Transverse colon (tissue), 4 donors: Measurements from ENCODE around the gene ITGBL1. TPM values are rescaled to one million over a fixed set of nuclear protein-coding genes. Genes with fewer than 3 reads are reported as not detected.

ENCODE experiments used
- DNase-seq: peaks from one replicate; pipeline ENCODE4 v3.0.0-alpha.2; 2019
- H3K27ac ChIP-seq, 4 donors: fragments of 200-600 bp; sonication (generic); 2 replicates each; pipeline ENCODE4 v1.5.1; 2016 to 2018; ENCODE audit warnings: inconsistent platforms in 4 of 4
- H3K27me3 ChIP-seq: fragments of 200-600 bp; sonication (generic); 2 replicates; pipeline ENCODE4 v1.5.1; 2017; ENCODE audit warnings: inconsistent platforms
- H3K36me3 ChIP-seq, 4 donors: fragments of 200-600 bp; sonication (generic); 2 replicates each; pipeline ENCODE4 v1.5.1; 2017 to 2019; ENCODE audit warnings: inconsistent platforms in 4 of 4
- H3K4me1 ChIP-seq, 4 donors: fragments of 200-600 bp; sonication (generic); 2 replicates each; pipeline ENCODE4 v1.5.1; 2017 to 2020; ENCODE audit warnings: inconsistent platforms in 4 of 4
- H3K4me3 ChIP-seq, 4 donors: fragments of 200-600 bp; sonication (generic); 1 replicate in 1 of 4; 2 replicates in 3 of 4; pipeline versions ENCODE4 v1.5.1 to v1.6.1; 2017 to 2019; ENCODE audit warnings: inconsistent platforms in 4 of 4
- H3K9me3 ChIP-seq, 2 donors: fragments of 200-600 bp; sonication (generic); 2 replicates each; pipeline ENCODE4 v1.5.1; 2017 to 2019; ENCODE audit warnings: inconsistent platforms in 2 of 2
- EP300 ChIP-seq: sonication (generic); formaldehyde crosslinking; IDR thresholded peaks from one replicate; pipeline ENCODE4 v1.6.1; 2017; ENCODE audit warnings: antibody characterized with exemption, low read depth
- POLR2A ChIP-seq: fragments of 450-650 bp; IDR thresholded peaks from one replicate; pipeline ENCODE4 v1.6.1; 2016; ENCODE audit warnings: antibody characterized with exemption, mild to moderate bottlenecking, moderate library complexity
- POLR2AphosphoS5 ChIP-seq, 3 donors: sonication (generic); formaldehyde crosslinking; IDR thresholded peaks; one replicate each; pipeline ENCODE4 v1.6.1; 2016; ENCODE audit warnings: antibody characterized with exemption in 3 of 3
- WGBS, 2 donors: methylation state at CpG; one replicate each; pipeline ENCODE4 v1.1.5; 2018; ENCODE audit warnings: low coverage in 1 of 2; 5-methylcytosine and 5-hydroxymethylcytosine counted together
- in situ Hi-C, 4 donors: fragments of 200-750 bp; cut with MboI; loops; one replicate each; pipeline versions ENCODE4 v1.15.0 to v1.15.1; 2017; ENCODE audit warnings: low sequenced_read_pairs in 3 of 4, low pct_ligation_motif_present in 1 of 4, low pct_unique_long_range_greater_than_20kb in 1 of 4
- intact Hi-C: fragments of 100-400 bp; cut with DNase I; formaldehyde crosslinking; loops from one replicate; pipeline ENCODE4 v1.15.1; 2023; ENCODE audit warnings: low total_unique reads
- total RNA-seq, 4 donors: library from RNA; depleted of rRNA; stranded (reverse); fragments of >200 nt; gene quantifications; one replicate each; pipeline ENCODE4 v1.1.0, GENCODE V29; 2016
- TF ChIP-seq, protein P1 (sequence below), 5 experiments: fragments of 200-600 bp in 3 of 5; fragments of 450-650 bp in 2 of 5; sonication (generic) in 3 of 5; IDR thresholded peaks; 1 replicate in 2 of 5; 2 replicates in 3 of 5; pipeline ENCODE4 v1.5.1; 2016 to 2017; ENCODE audit warnings: antibody characterized with exemption in 5 of 5, inconsistent platforms in 3 of 5, mild to moderate bottlenecking in 2 of 5, moderate library complexity in 1 of 5

ITGBL1 gene
- total RNA-seq = under 1 TPM in 3 of 4 donors, not detected in 1; 0.48 to 0.80 (median 0.68) TPM

DNA sequence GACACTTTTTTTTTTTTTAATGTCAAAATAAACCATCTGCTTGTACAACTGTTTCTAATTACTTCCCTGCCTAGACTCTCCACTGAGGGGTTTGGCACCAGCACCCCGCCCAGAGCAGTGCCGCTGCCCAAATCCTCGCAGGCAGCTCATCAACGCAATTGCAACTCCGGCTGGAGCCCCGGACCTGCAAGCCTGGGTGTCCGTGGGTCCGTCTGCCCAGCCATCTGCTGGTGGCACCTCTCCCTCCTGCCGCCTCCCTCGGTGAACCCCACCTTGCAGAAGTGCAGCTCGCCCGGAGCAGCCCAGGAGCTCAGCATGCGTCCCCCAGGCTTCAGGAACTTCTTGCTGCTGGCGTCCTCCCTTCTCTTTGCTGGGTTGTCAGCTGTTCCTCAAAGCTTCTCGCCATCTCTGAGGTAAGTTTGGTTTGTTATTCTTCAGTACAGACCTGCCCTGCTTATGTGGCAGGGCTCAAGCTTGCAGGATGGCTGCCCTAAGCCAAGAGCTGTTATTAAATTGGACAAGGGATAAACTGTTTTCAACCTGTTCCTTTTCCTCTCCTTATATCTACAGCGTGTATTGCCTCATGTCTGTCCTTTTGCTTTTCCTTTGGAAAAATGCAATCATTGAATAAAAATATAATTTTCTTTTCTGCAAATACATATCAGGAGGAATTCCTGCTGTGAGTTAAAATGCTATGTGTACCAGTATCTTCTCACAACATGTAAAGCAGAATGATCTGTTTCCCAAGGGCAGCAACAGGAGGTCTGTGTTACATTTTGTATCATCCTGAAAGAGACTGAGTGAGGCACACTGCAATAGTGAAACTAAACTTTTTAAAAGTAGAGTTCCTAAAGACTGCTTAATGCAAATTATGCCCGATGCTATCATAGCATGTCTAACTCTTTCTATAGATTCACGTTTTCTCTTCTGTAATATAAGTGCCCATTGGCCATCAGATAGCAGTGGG is at the start of gene ITGBL1:
ITGBL1 (plus strand) TSS at position 157 of the 967 bp plus-strand sequence; CDS start at position 316, 159 bp downstream.
- in situ Hi-C loops = no loop called here
- no peak within 1 kb of the TSS for H3K27ac ChIP-seq
- TF ChIP-seq POLR2A (no peak), EP300 (no peak), POLR2AphosphoS5 (IDR thresholded peaks at IDR 0.05) (no peak)
- TF ChIP-seq, protein P1, sequence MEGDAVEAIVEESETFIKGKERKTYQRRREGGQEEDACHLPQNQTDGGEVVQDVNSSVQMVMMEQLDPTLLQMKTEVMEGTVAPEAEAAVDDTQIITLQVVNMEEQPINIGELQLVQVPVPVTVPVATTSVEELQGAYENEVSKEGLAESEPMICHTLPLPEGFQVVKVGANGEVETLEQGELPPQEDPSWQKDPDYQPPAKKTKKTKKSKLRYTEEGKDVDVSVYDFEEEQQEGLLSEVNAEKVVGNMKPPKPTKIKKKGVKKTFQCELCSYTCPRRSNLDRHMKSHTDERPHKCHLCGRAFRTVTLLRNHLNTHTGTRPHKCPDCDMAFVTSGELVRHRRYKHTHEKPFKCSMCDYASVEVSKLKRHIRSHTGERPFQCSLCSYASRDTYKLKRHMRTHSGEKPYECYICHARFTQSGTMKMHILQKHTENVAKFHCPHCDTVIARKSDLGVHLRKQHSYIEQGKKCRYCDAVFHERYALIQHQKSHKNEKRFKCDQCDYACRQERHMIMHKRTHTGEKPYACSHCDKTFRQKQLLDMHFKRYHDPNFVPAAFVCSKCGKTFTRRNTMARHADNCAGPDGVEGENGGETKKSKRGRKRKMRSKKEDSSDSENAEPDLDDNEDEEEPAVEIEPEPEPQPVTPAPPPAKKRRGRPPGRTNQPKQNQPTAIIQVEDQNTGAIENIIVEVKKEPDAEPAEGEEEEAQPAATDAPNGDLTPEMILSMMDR (IDR thresholded peaks at IDR 0.05) = no peak
- peak within 1 kb of the TSS in 3 of 4 donors; percentile 12 to 41 (median 30) for H3K4me3 ChIP-seq
- H3K9me3 ChIP-seq = no peaks in the 10 kb centered on the region
- intact Hi-C loops = no loop called here
- no peaks in the 10 kb centered on the region for H3K36me3 ChIP-seq
- WGBS, 2 donors = 11 to 69% methylated on average over 6 to 18 of the region's 18 CpGs
- DNase-seq = no peak
- H3K27me3 ChIP-seq = peaks cover 5% of the 10 kb centered on the region
- H3K4me1 ChIP-seq = peaks cover 0 to 8% (median 0%) of the 10 kb centered on the region in 4 donors

DNA sequence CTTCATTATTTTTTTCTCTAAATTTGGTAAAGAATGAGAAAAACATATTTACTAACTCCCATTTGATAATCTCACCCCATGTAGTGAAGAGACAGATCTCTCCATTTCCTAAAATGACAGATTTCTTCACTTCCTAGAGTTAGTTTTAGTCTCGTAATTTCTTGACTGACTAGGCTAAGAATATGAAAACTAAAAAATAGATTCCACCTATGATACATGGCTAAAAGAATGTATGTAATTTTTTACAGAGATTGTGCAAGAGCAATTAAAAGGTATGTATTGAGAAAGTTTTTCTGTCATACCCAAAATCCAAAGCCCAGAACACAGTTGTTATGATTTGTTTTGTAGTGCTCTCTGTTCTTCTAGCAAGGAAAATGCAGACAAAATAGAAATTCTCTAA is 45.7 kb upstream of the ITGBL1 start:
- in situ Hi-C loops = no loop called here
- TF ChIP-seq POLR2AphosphoS5 (IDR thresholded peaks at IDR 0.05) (no peak), POLR2A (no peak), EP300 (no peak)
- TF ChIP-seq, protein P1 (IDR thresholded peaks at IDR 0.05) = no peak
- H3K27ac ChIP-seq = no peak overlapping the region
- no peak for DNase-seq
- H3K9me3 ChIP-seq = no peaks in the 10 kb centered on the region
- WGBS, 2 donors = 55 to 63% methylated on average over 1 of the region's 1 CpG
- intact Hi-C loops = no loop called here
- no peaks in the 10 kb centered on the region for H3K4me1 ChIP-seq
- H3K4me3 ChIP-seq = no peak overlapping the region
- H3K36me3 ChIP-seq = no peaks in the 10 kb centered on the region
- no peaks in the 10 kb centered on the region for H3K27me3 ChIP-seq

DNA sequence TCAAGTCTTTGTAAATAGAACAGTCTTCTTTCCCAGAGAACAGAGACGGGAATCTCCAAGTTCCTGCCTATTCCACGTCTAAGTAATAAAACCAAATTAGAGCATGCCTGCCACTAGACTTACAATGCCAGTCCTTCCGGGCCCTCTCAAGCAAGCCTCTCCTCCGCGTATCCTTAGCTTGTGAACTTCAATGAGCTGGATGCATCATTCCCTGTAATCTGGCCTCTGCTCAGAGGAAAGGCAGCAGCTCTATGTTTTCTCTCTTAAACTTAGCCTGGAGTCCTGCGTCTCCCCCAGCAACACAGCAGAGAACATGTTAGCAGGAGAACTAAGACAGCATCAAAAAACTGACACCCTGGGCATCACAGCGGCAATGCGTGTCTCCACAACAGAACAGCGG is 44.3 kb upstream of the ITGBL1 start:
- intact Hi-C loops (no loop called here), in situ Hi-C loops (no loop called here)
- 53 to 71% methylated on average over 5 to 9 of the region's 9 CpGs for WGBS, 2 donors
- no peaks in the 10 kb centered on the region for H3K4me1 ChIP-seq
- H3K27me3 ChIP-seq = no peaks in the 10 kb centered on the region
- no peak for DNase-seq
- no peak overlapping the region for H3K4me3 ChIP-seq
- no peaks in the 10 kb centered on the region for H3K9me3 ChIP-seq
- H3K27ac ChIP-seq = no peak overlapping the region
- H3K36me3 ChIP-seq = no peaks in the 10 kb centered on the region
- TF ChIP-seq POLR2AphosphoS5 (IDR thresholded peaks at IDR 0.05) (no peak), POLR2A (no peak), EP300 (no peak)
- TF ChIP-seq, protein P1 (IDR thresholded peaks at IDR 0.05) = no peak

- H3K27ac ChIP-seq = no peak overlapping the region
- H3K36me3 ChIP-seq = no peaks in the 10 kb centered on the region
- no peak for TF ChIP-seq EP300
- no peak for TF ChIP-seq POLR2A
- TF ChIP-seq, protein P1 (IDR thresholded peaks at IDR 0.05) = no peak
- no peak for TF ChIP-seq POLR2AphosphoS5 (IDR thresholded peaks at IDR 0.05)
- no peaks in the 10 kb centered on the region for H3K9me3 ChIP-seq
- in situ Hi-C loops (no loop called here), intact Hi-C loops (no loop called here)
- no peaks in the 10 kb centered on the region for H3K27me3 ChIP-seq
- no peak overlapping the region for H3K4me3 ChIP-seq
- no peak for DNase-seq
- WGBS, 2 donors = 60 to 71% methylated on average over 6 of the region's 6 CpGs
- no peaks in the 10 kb centered on the region for H3K4me1 ChIP-seq
Measured at GRCh38 chr13:101408992-101409656, 43.4 kb upstream of the ITGBL1 start.
